C4-2B (cell line): ENCODE results near the gene PRSS22.

Experiments
- ZFX ChIP-seq: fragments of 450-650 bp; IDR thresholded peaks from 2 replicates; pipeline ENCODE4 v1.6.1; 2017
- TF ChIP-seq, protein P1 (sequence below): fragments of 450-650 bp; conservative IDR thresholded peaks from 2 replicates; pipeline ENCODE4 v1.5.1; 2017; ENCODE audit warnings: mild to moderate bottlenecking

DNA sequence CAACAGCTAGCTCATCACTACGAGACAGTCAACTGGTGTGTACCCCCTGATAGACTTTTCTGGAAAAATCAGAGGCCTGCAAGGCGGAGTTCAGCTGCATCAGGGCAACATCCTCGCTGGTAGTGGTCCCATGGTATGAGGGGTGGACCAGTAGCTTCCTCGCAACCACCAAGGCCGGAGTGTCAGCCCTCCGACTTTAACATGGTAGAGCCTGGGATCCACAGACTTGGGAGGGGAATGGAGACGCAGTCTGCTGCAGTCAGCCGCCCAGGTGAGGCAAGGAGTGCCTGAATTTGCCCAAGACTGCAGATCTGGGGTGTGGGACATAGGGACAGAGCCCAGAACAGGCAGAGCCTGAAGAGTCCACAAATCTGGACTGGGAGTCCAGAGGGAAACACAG, 14.4 kb downstream of the PRSS22 start:
- TF ChIP-seq, protein P1, sequence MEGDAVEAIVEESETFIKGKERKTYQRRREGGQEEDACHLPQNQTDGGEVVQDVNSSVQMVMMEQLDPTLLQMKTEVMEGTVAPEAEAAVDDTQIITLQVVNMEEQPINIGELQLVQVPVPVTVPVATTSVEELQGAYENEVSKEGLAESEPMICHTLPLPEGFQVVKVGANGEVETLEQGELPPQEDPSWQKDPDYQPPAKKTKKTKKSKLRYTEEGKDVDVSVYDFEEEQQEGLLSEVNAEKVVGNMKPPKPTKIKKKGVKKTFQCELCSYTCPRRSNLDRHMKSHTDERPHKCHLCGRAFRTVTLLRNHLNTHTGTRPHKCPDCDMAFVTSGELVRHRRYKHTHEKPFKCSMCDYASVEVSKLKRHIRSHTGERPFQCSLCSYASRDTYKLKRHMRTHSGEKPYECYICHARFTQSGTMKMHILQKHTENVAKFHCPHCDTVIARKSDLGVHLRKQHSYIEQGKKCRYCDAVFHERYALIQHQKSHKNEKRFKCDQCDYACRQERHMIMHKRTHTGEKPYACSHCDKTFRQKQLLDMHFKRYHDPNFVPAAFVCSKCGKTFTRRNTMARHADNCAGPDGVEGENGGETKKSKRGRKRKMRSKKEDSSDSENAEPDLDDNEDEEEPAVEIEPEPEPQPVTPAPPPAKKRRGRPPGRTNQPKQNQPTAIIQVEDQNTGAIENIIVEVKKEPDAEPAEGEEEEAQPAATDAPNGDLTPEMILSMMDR: no peak
- TF ChIP-seq ZFX: no peak
